CD14-positive monocyte (primary cell): Measurements from ENCODE around the gene FRMD4A. TPM values are rescaled to one million over a fixed set of nuclear protein-coding genes. Genes with fewer than 3 reads are reported as not detected.

Source experiments
- DNase-seq, 3 donors: peaks; one replicate each; pipeline ENCODE4 v3.0.0-alpha.2; 2011 to 2022
- H2AFZ ChIP-seq: 2 replicates; pipeline ENCODE4 v1.6.0; 2012; ENCODE audit warnings: mild to moderate bottlenecking, low read depth, low read length, inconsistent platforms; ENCODE audit not compliant: insufficient read depth, poor library complexity, severe bottlenecking
- H3K27ac ChIP-seq, 2 donors: 1 replicate in 1 of 2; 2 replicates in 1 of 2; pipeline ENCODE4 v1.5.1; 2012 to 2013; ENCODE audit warnings: low read length in 2 of 2, control low read depth in 1 of 2, inconsistent platforms in 1 of 2, low read depth in 1 of 2, mild to moderate bottlenecking in 1 of 2
- H3K27me3 ChIP-seq, 2 donors: one replicate each; pipeline versions ENCODE4 v1.6.0 to v1.6.1; 2011 to 2013; ENCODE audit warnings: low read length in 2 of 2; ENCODE audit not compliant: control insufficient read depth in 2 of 2, insufficient read depth in 2 of 2
- H3K36me3 ChIP-seq, 2 donors: replicated peaks in 1 of 2; 1 replicate in 1 of 2; 2 replicates in 1 of 2; pipeline versions ENCODE4 v1.5.1 to v1.6.1; 2012 to 2013; ENCODE audit warnings: low read length in 2 of 2, control low read depth in 1 of 2, inconsistent platforms in 1 of 2, mild to moderate bottlenecking in 1 of 2; ENCODE audit not compliant: insufficient read depth in 2 of 2, control insufficient read depth in 1 of 2
- H3K4me1 ChIP-seq, 2 donors: 1 replicate in 1 of 2; 2 replicates in 1 of 2; pipeline versions ENCODE4 v1.5.1 to v1.6.1; 2012 to 2013; ENCODE audit warnings: low read length in 2 of 2, control low read depth in 1 of 2, inconsistent platforms in 1 of 2, mild to moderate bottlenecking in 1 of 2, moderate library complexity in 1 of 2; ENCODE audit not compliant: insufficient read depth in 2 of 2, control insufficient read depth in 1 of 2
- H3K4me2 ChIP-seq: replicated peaks from 2 replicates; pipeline ENCODE3; 2012; ENCODE audit warnings: low read length, moderate library complexity, mild to moderate bottlenecking; ENCODE audit not compliant: poor library complexity, severe bottlenecking; ENCODE audit errors: extremely low read depth
- H3K4me3 ChIP-seq, 3 experiments: fragments of 200-600 bp in 1 of 3; sonication (generic) in 1 of 3; replicated peaks in 1 of 3; 1 replicate in 2 of 3; 2 replicates in 1 of 3; pipeline ENCODE4 v1.5.1; 2011 to 2013; ENCODE audit warnings: low read length in 3 of 3, mild to moderate bottlenecking in 3 of 3, control low read depth in 2 of 3, low read depth in 2 of 3, inconsistent platforms in 1 of 3, moderate library complexity in 1 of 3
- H3K79me2 ChIP-seq: 2 replicates; pipeline ENCODE4 v1.6.0; 2012; ENCODE audit warnings: mild to moderate bottlenecking, control low read depth, inconsistent platforms, low read length, moderate library complexity; ENCODE audit not compliant: insufficient read depth
- H3K9ac ChIP-seq: 2 replicates; pipeline ENCODE4 v1.6.0; 2017; ENCODE audit warnings: low read length, mild to moderate bottlenecking; ENCODE audit not compliant: insufficient read depth, poor library complexity, severe bottlenecking
- H3K9me3 ChIP-seq, 2 donors: replicated peaks in 1 of 2; 1 replicate in 1 of 2; 2 replicates in 1 of 2; pipeline versions ENCODE4 v1.5.1 to v1.6.1; 2012 to 2013; ENCODE audit warnings: low read length in 2 of 2, control low read depth in 1 of 2; ENCODE audit not compliant: control insufficient read depth in 1 of 2, insufficient read depth in 1 of 2
- H4K20me1 ChIP-seq: 2 replicates; pipeline ENCODE4 v1.6.0; 2012; ENCODE audit warnings: mild to moderate bottlenecking, low read length, control low read depth, moderate library complexity; ENCODE audit not compliant: insufficient read depth
- H3K27ac Mint-ChIP-seq, 7 donors: one replicate each; pipeline ENCODE4 v1.8.0; 2020; ENCODE audit warnings: mild to moderate bottlenecking in 7 of 7, mixed read lengths in 7 of 7, moderate library complexity in 6 of 7, inconsistent platforms in 2 of 7
- H3K27me3 Mint-ChIP-seq, 3 donors: one replicate each; pipeline ENCODE4 v1.8.0; 2021 to 2022; ENCODE audit warnings: low read depth in 3 of 3, mild to moderate bottlenecking in 3 of 3, mixed read lengths in 3 of 3, moderate library complexity in 3 of 3, inconsistent platforms in 1 of 3
- H3K36me3 Mint-ChIP-seq, 2 donors: one replicate each; pipeline ENCODE4 v1.8.0; 2020; ENCODE audit warnings: mixed read lengths in 2 of 2, inconsistent platforms in 1 of 2, mild to moderate bottlenecking in 1 of 2
- H3K4me1 Mint-ChIP-seq: one replicate; pipeline ENCODE4 v1.8.0; 2020; ENCODE audit warnings: mild to moderate bottlenecking, mixed read lengths
- H3K4me3 Mint-ChIP-seq, 2 donors: one replicate each; pipeline ENCODE4 v1.8.0; 2020; ENCODE audit warnings: mild to moderate bottlenecking in 2 of 2, mixed read lengths in 2 of 2, moderate library complexity in 1 of 2
- H3K9me3 Mint-ChIP-seq, 7 donors: one replicate each; pipeline ENCODE4 v1.8.0; 2020 to 2022; ENCODE audit warnings: mixed read lengths in 7 of 7, mild to moderate bottlenecking in 6 of 7, moderate library complexity in 6 of 7, inconsistent platforms in 2 of 7
- CTCF ChIP-seq: fragments of 200-600 bp; IDR thresholded peaks from one replicate; pipeline ENCODE4 v1.8.0; 2022; ENCODE audit warnings: antibody characterized with exemption, mild to moderate bottlenecking
- WGBS: methylation state at CpG from one replicate; pipeline ENCODE4 v1.1.5; 2013; ENCODE audit warnings: missing lambda C conversion rate; ENCODE audit not compliant: insufficient coverage; 5-methylcytosine and 5-hydroxymethylcytosine counted together
- intact Hi-C, 2 donors: fragments of 100-400 bp; cut with micrococcal nuclease; formaldehyde crosslinking; loops; one replicate each; pipeline versions ENCODE4 v1.15.0 to v1.15.1; 2023
- polyA plus RNA-seq, 3 donors: library from polyadenylated mRNA; depleted of rRNA in 1 of 3; unstranded in 2 of 3; stranded (reverse) in 1 of 3; fragments of 300-500 nt in 2 of 3; fragments of >200 nt in 1 of 3; fragmentation: Illumina TruSeq in 2 of 3; gene quantifications; 1 replicate in 2 of 3; 2 replicates in 1 of 3; pipeline ENCODE4 v1.2.3, GENCODE V29; 2012 to 2021

Gene FRMD4A
- polyA plus RNA-seq, 3 donors: 0.12 TPM; not detected in 2

GRCh38 chr10:13915710-13916109, 415.0 kb downstream of the FRMD4A start:
- H4K20me1 ChIP-seq: no peaks in the 10 kb centered on the region
- Mint-ChIP-seq H3K36me3 (no peaks in the 10 kb centered on the region), H3K27ac (peak overlapping the region in 1 of 7 donors; percentile 13), H3K27me3 (peaks cover 5 to 14% (median 13%) of the 10 kb centered on the region in 3 donors), H3K4me3 (no peak overlapping the region), H3K4me1 (peaks cover 34% of the 10 kb centered on the region), H3K9me3 (no peaks in the 10 kb centered on the region)
- no peak overlapping the region for H2AFZ ChIP-seq
- peaks cover 26 to 28% of the 10 kb centered on the region in 2 donors for H3K4me1 ChIP-seq
- H3K9me3 ChIP-seq: no peaks in the 10 kb centered on the region
- WGBS: 100% methylated on average over 4 of the region's 7 CpGs
- DNase-seq: no peak
- no peaks in the 10 kb centered on the region for H3K36me3 ChIP-seq
- H3K4me2 ChIP-seq: no peak overlapping the region
- H3K27ac ChIP-seq: no peak overlapping the region
- no peaks in the 10 kb centered on the region for H3K79me2 ChIP-seq
- TF ChIP-seq CTCF: no peak
- no peak overlapping the region for H3K4me3 ChIP-seq
- no peak overlapping the region for H3K9ac ChIP-seq
- peaks cover 0 to 2% of the 10 kb centered on the region in 2 donors for H3K27me3 ChIP-seq
- intact Hi-C loops: loop anchor here in 1 of 2 donors (10.0 kb wide), 1 partner anchor 81 kb away; no protein-coding TSS in a partner anchor

GRCh38 chr10:13913897-13914296, 416.8 kb downstream of the FRMD4A start:
- Histone ChIP-seq H2AFZ (no peak overlapping the region), H3K4me3 (no peak overlapping the region), H3K9me3 (peaks cover 0 to 3% of the 10 kb centered on the region in 2 donors), H3K27ac (peak overlapping the region in 1 of 2 donors; percentile 17), H3K4me1 (peaks cover 41 to 46% of the 10 kb centered on the region in 2 donors), H3K4me2 (no peak overlapping the region), H3K36me3 (no peaks in the 10 kb centered on the region), H3K27me3 (peaks cover 0 to 2% of the 10 kb centered on the region in 2 donors), H3K79me2 (no peaks in the 10 kb centered on the region), H3K9ac (no peak overlapping the region), H4K20me1 (no peaks in the 10 kb centered on the region)
- H3K27me3 Mint-ChIP-seq: peaks cover 0 to 12% (median 4%) of the 10 kb centered on the region in 3 donors
- TF ChIP-seq CTCF: no peak
- intact Hi-C loops: loop anchor here (5.0 to 10.0 kb wide), 2 partner anchors 42 to 79 kb away; no protein-coding TSS in a partner anchor
- peak; percentile 13 to 35 (median 29) for DNase-seq
- no peak overlapping the region for H3K4me3 Mint-ChIP-seq
- peaks cover 52% of the 10 kb centered on the region for H3K4me1 Mint-ChIP-seq
- H3K27ac Mint-ChIP-seq: peak overlapping the region in 4 of 7 donors; percentile 33 to 77 (median 65)
- 10% methylated on average over 2 of the region's 5 CpGs for WGBS
- no peaks in the 10 kb centered on the region for H3K36me3 Mint-ChIP-seq
- H3K9me3 Mint-ChIP-seq: peaks cover 0 to 4% (median 3%) of the 10 kb centered on the region in 7 donors
